Measurements from ENCODE around the gene ALKBH3. TPM values are rescaled to one million over a fixed set of nuclear protein-coding genes. Genes with fewer than 3 reads are reported as not detected.

ALKBH3 gene
- total RNA-seq, 2 donors from 2014 or later, result 9.3 to 13.9 TPM

- no peak for TF ChIP-seq CTCF (conservative IDR thresholded peaks at IDR 0.05)
- 75% methylated on average over 2 of the region's 2 CpGs; no CpG with 5 or more reads in 1 of the 2 experiments for WGBS, 2 experiments (ENCODE audit: insufficient coverage in 1 of 2, insufficient read length in 1 of 2)
- no peaks in the 10 kb centered on the region for H3K9me3 ChIP-seq (ENCODE audit: control insufficient read depth, low read length)
- Mint-ChIP-seq H3K27ac (no peak overlapping the region), H3K36me3 (ENCODE audit: low read depth) (no peaks in the 10 kb centered on the region), H3K4me3 (no peak overlapping the region), H3K27me3 (ENCODE audit: insufficient read depth) (peaks cover 5% of the 10 kb centered on the region), H3K4me1 (no peaks in the 10 kb centered on the region), H3K9me3 (peaks cover 6% of the 10 kb centered on the region)
- H3K27ac ChIP-seq (ENCODE audit: low read depth, low read length), result no peak overlapping the region
- no peaks in the 10 kb centered on the region for H3K4me1 ChIP-seq (ENCODE audit: control insufficient read depth, insufficient read depth, low read length)
- H3K36me3 ChIP-seq (ENCODE audit: control insufficient read depth, insufficient read depth, low read length), result no peaks in the 10 kb centered on the region
- no peaks in the 10 kb centered on the region for H3K27me3 ChIP-seq (ENCODE audit: control insufficient read depth, insufficient read depth, low read length, poor library complexity, severe bottlenecking)
- DNase-seq, result no peak
- no peak overlapping the region for H3K9ac ChIP-seq (ENCODE audit: extremely low read depth, low read length, poor library complexity, severe bottlenecking)
- H3K4me3 ChIP-seq (ENCODE audit: low read length), result no peak overlapping the region
Measured at GRCh38 chr11:43967661-43968060, 87.0 kb downstream of the ALKBH3 start.

- no peak for TF ChIP-seq CTCF (conservative IDR thresholded peaks at IDR 0.05)
- Histone ChIP-seq H3K4me1 (ENCODE audit: control insufficient read depth, insufficient read depth, low read length) (no peaks in the 10 kb centered on the region), H3K9me3 (ENCODE audit: control insufficient read depth, low read length) (no peaks in the 10 kb centered on the region), H3K4me3 (ENCODE audit: low read length) (no peak overlapping the region), H3K27ac (ENCODE audit: low read depth, low read length) (no peak overlapping the region), H3K36me3 (ENCODE audit: control insufficient read depth, insufficient read depth, low read length) (no peaks in the 10 kb centered on the region), H3K9ac (ENCODE audit: extremely low read depth, low read length, poor library complexity, severe bottlenecking) (no peak overlapping the region), H3K27me3 (ENCODE audit: control insufficient read depth, insufficient read depth, low read length, poor library complexity, severe bottlenecking) (no peaks in the 10 kb centered on the region)
- WGBS, 2 experiments (ENCODE audit: insufficient coverage in 1 of 2, insufficient read length in 1 of 2), result 86 to 93% methylated on average over 2 to 4 of the region's 4 CpGs
- Mint-ChIP-seq H3K4me3 (no peak overlapping the region), H3K27ac (no peak overlapping the region), H3K36me3 (ENCODE audit: low read depth) (no peaks in the 10 kb centered on the region), H3K9me3 (peaks cover 6% of the 10 kb centered on the region), H3K4me1 (no peaks in the 10 kb centered on the region), H3K27me3 (ENCODE audit: insufficient read depth) (peaks cover 5% of the 10 kb centered on the region)
- DNase-seq, result no peak
Measured at GRCh38 chr11:43968719-43969118, 88.1 kb downstream of the ALKBH3 start.

GRCh38 chr11:43969543-43969942, 88.9 kb downstream of the ALKBH3 start:
- H3K27me3 Mint-ChIP-seq (ENCODE audit: insufficient read depth), result peaks cover 7% of the 10 kb centered on the region
- Histone ChIP-seq H3K27me3 (ENCODE audit: control insufficient read depth, insufficient read depth, low read length, poor library complexity, severe bottlenecking) (no peaks in the 10 kb centered on the region), H3K4me1 (ENCODE audit: control insufficient read depth, insufficient read depth, low read length) (no peaks in the 10 kb centered on the region), H3K36me3 (ENCODE audit: control insufficient read depth, insufficient read depth, low read length) (no peaks in the 10 kb centered on the region), H3K27ac (ENCODE audit: low read depth, low read length) (no peak overlapping the region), H3K9ac (ENCODE audit: extremely low read depth, low read length, poor library complexity, severe bottlenecking) (no peak overlapping the region), H3K4me3 (ENCODE audit: low read length) (no peak overlapping the region), H3K9me3 (ENCODE audit: control insufficient read depth, low read length) (peaks cover 3% of the 10 kb centered on the region)
- TF ChIP-seq CTCF (conservative IDR thresholded peaks at IDR 0.05), result no peak
- 67% methylated on average over 4 of the region's 4 CpGs; no CpG with 5 or more reads in 1 of the 2 experiments for WGBS, 2 experiments (ENCODE audit: insufficient coverage in 1 of 2, insufficient read length in 1 of 2)
- peaks cover 9% of the 10 kb centered on the region for H3K9me3 Mint-ChIP-seq
- H3K4me3 Mint-ChIP-seq, result no peak overlapping the region
- H3K27ac Mint-ChIP-seq, result no peak overlapping the region
- H3K4me1 Mint-ChIP-seq, result no peaks in the 10 kb centered on the region
- H3K36me3 Mint-ChIP-seq (ENCODE audit: low read depth), result no peaks in the 10 kb centered on the region
- no peak for DNase-seq

Other genes starting within 250 kb of the ALKBH3 start
- 100 to 1,000 TPM; 109 to 138 TPM for gene HSD17B12, start 200.1 kb upstream of the ALKBH3 start, total RNA-seq
- gene C11orf96, start 61.8 kb downstream of the ALKBH3 start, total RNA-seq, result under 1 TPM in 1 of 2 donors, not detected in 1; 0.62 TPM
- not detected for gene ACCSL, start 167.2 kb downstream of the ALKBH3 start, total RNA-seq
- 10 to 100 TPM; 10.6 to 16.6 TPM for gene ACCS, start 185.4 kb downstream of the ALKBH3 start, total RNA-seq
- gene EXT2, start 214.8 kb downstream of the ALKBH3 start, total RNA-seq, result 10 to 100 TPM; 47.7 to 60.3 TPM

Measured in endodermal cell (in vitro differentiated cells).